GM12864 (cell line): ENCODE data around the gene AXIN2.

Source experiments
- DNase-seq: peaks from one replicate; pipeline ENCODE4 v3.0.0-alpha.2; 2011; ENCODE audit warnings: low read depth
- H3K4me3 ChIP-seq: 2 replicates; pipeline ENCODE4 v1.5.1; 2011; ENCODE audit warnings: mild to moderate bottlenecking, low read depth, low read length, control low read depth
- CTCF ChIP-seq: IDR thresholded peaks from 2 replicates; pipeline ENCODE4 v1.5.1; 2011; ENCODE audit warnings: low read depth, mild to moderate bottlenecking, moderate library complexity, low read length, control low read depth, inconsistent platforms; ENCODE audit errors: missing control alignments

The AXIN2 gene

GRCh38 chr17:65564793-65565192, 3.3 kb upstream of the AXIN2 start:
- H3K4me3 ChIP-seq = no peak overlapping the region
- no peak for TF ChIP-seq CTCF
- DNase-seq = no peak

GRCh38 chr17:65562206-65562531, 721 bp upstream of the AXIN2 start:
- TF ChIP-seq CTCF = no peak
- no peak for DNase-seq
- H3K4me3 ChIP-seq = no peak overlapping the region; the same call in 1 of the 2 replicates

GRCh38 chr17:65560628-65561451, 608 bp downstream of the AXIN2 start:
- no peak for DNase-seq
- no peak for TF ChIP-seq CTCF
- peak overlapping the region; percentile 63 for H3K4me3 ChIP-seq

- peak overlapping the region; percentile 63 for H3K4me3 ChIP-seq
- DNase-seq = no peak
- no peak for TF ChIP-seq CTCF
Observed at GRCh38 chr17:65559804-65560627, 1.4 kb downstream of the AXIN2 start.

- no peak for DNase-seq
- peak overlapping the region; percentile 46 for H3K4me3 ChIP-seq
- TF ChIP-seq CTCF = no peak
Observed at GRCh38 chr17:65559461-65559803, 2.0 kb downstream of the AXIN2 start.

GRCh38 chr17:65558683-65559460, 2.6 kb downstream of the AXIN2 start:
- H3K4me3 ChIP-seq = no peak overlapping the region
- DNase-seq = no peak
- no peak for TF ChIP-seq CTCF
